ENCODE results near the gene NAGS.
"Not testable (repeated sequence)": the region's sequence is repeated elsewhere in the genome, so short reads cannot be mapped to it uniquely, and the experiment has no call there.

NAGS gene

GRCh38 chr17:44004077-44004760 is at the start of gene NAGS:
NAGS (plus strand) TSS chr17:44004622; CDS start chr17:44004664, 42 bp downstream.
- no peak for FAIRE-seq

- no peak for FAIRE-seq
Measured at GRCh38 chr17:43956222-43956621, 48.2 kb upstream of the NAGS start.

GRCh38 chr17:43958748-43959352 is 45.6 kb upstream of the NAGS start:
- no peak for FAIRE-seq

GRCh38 chr17:43961292-43961691 is 43.1 kb upstream of the NAGS start:
- not testable (repeated sequence) for FAIRE-seq

GRCh38 chr17:43961954-43962353 is 42.5 kb upstream of the NAGS start:
- no peak for FAIRE-seq

GRCh38 chr17:43962479-43962878 is 41.9 kb upstream of the NAGS start:
- no peak for FAIRE-seq

- FAIRE-seq, result no peak
Measured at GRCh38 chr17:43966276-43966675, 38.1 kb upstream of the NAGS start.

GRCh38 chr17:43967251-43967875 is 37.1 kb upstream of the NAGS start:
- no peak for FAIRE-seq

GRCh38 chr17:43970366-43970765 is 34.1 kb upstream of the NAGS start:
- no peak for FAIRE-seq

- not testable (repeated sequence) for FAIRE-seq
Measured at GRCh38 chr17:43971436-43971835, 33.0 kb upstream of the NAGS start.

GRCh38 chr17:43972444-43973212 is 31.8 kb upstream of the NAGS start:
- not testable (repeated sequence) for FAIRE-seq

GRCh38 chr17:43974382-43975266 is 29.8 kb upstream of the NAGS start:
- FAIRE-seq, result no peak

GRCh38 chr17:43975898-43976297 is 28.5 kb upstream of the NAGS start:
- no peak for FAIRE-seq

GRCh38 chr17:43976963-43977837 is 27.2 kb upstream of the NAGS start:
- no peak for FAIRE-seq

GRCh38 chr17:43978078-43978477 is 26.3 kb upstream of the NAGS start:
- no peak for FAIRE-seq

GRCh38 chr17:43979011-43979410 is 25.4 kb upstream of the NAGS start:
- no peak for FAIRE-seq

- no peak for FAIRE-seq
Measured at GRCh38 chr17:43979671-43980070, 24.8 kb upstream of the NAGS start.

- FAIRE-seq, result no peak
Measured at GRCh38 chr17:43982171-43982570, 22.3 kb upstream of the NAGS start.

GRCh38 chr17:43983196-43983514 is 21.3 kb upstream of the NAGS start:
- FAIRE-seq, result no peak

GRCh38 chr17:43983515-43984411 is 20.7 kb upstream of the NAGS start:
- no peak for FAIRE-seq
